Vagina (tissue), 2 donors: ENCODE data around the gene MFAP5.

ENCODE experiments used
- POLR2A ChIP-seq, 2 donors: fragments of 450-650 bp; IDR thresholded peaks; one replicate each; pipeline ENCODE4 v1.6.1; 2017; ENCODE audit warnings: antibody characterized with exemption in 2 of 2, mild to moderate bottlenecking in 2 of 2, moderate library complexity in 2 of 2
- POLR2AphosphoS5 ChIP-seq, 2 donors: sonication (generic); formaldehyde crosslinking; IDR thresholded peaks; one replicate each; pipeline ENCODE4 v1.9.0; 2017; ENCODE audit warnings: antibody characterized with exemption in 2 of 2, mild to moderate bottlenecking in 2 of 2, low read depth in 1 of 2; ENCODE audit not compliant: insufficient read depth in 1 of 2
- TF ChIP-seq, protein P1 (sequence below), 3 experiments: fragments of 450-650 bp in 2 of 3; fragments of 200-600 bp in 1 of 3; sonication (generic) in 1 of 3; IDR thresholded peaks; one replicate each; pipeline ENCODE4 v1.5.1; 2017 to 2019; ENCODE audit warnings: antibody characterized with exemption in 3 of 3, mild to moderate bottlenecking in 2 of 3, moderate library complexity in 2 of 3

DNA sequence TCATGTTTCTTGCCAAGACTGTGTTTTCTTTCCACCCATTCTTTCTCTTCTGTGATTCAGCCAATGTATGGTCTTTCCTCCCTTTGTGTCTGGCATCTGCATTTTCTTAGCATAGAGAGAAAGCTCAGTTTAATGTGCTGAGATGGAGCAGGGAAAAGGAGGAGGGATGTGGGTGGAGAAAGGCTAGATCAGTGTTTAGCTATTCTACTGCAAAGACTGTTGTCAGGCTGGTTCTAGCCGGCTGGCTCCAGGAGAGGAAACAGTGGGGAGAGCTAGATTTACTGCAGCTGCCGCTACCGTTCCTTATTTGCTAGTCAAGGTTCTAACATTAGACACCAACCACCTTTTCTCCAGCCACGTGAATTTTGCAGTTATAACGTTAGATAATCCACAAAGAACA, 29.9 kb upstream of the MFAP5 start:
- TF ChIP-seq, protein P1, sequence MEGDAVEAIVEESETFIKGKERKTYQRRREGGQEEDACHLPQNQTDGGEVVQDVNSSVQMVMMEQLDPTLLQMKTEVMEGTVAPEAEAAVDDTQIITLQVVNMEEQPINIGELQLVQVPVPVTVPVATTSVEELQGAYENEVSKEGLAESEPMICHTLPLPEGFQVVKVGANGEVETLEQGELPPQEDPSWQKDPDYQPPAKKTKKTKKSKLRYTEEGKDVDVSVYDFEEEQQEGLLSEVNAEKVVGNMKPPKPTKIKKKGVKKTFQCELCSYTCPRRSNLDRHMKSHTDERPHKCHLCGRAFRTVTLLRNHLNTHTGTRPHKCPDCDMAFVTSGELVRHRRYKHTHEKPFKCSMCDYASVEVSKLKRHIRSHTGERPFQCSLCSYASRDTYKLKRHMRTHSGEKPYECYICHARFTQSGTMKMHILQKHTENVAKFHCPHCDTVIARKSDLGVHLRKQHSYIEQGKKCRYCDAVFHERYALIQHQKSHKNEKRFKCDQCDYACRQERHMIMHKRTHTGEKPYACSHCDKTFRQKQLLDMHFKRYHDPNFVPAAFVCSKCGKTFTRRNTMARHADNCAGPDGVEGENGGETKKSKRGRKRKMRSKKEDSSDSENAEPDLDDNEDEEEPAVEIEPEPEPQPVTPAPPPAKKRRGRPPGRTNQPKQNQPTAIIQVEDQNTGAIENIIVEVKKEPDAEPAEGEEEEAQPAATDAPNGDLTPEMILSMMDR (IDR thresholded peaks at IDR 0.05) = no peak
- TF ChIP-seq POLR2AphosphoS5 (IDR thresholded peaks at IDR 0.05; ENCODE audit: insufficient read depth in 1 of 2, low read depth in 1 of 2) (peak in 1 of 2 donors; percentile 77), POLR2A (IDR thresholded peaks at IDR 0.05) (no peak)
